ENCODE data around the gene NCKAP5.

DNA sequence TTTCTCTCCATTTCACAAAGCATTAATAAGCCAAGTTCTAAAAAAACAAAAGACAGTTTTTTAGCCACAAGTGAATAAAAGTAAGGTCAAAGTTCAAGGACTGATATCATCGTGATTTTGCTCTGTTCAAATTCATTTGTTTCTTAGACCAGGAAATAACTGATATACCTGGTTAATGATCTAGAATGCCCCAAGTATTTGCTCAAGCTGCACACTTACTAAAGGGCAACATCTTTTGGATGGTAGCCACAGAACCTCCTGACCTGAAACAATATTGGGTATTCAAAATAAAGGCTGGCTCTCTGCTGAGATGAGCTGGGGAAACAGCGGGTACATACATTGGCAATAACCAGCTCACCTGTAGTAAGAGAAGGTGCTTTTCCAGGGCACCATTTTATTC, 583.5 kb downstream of the NCKAP5 start:
- TF ChIP-seq CTCF (IDR thresholded peaks at IDR 0.05) (no peak), EZH2 (IDR thresholded peaks at IDR 0.05; ENCODE audit: borderline replicate concordance, insufficient read depth, low read depth, low read length, poor library complexity, severe bottlenecking) (no peak)
